NCI-H1105 (cell line): ENCODE measurements around the gene TFF2.

Experiments used
- DNase-seq: peaks from one replicate; lab custom pipeline; 2025; lab: John Stamatoyannopoulos, UW

Gene TFF2

DNA sequence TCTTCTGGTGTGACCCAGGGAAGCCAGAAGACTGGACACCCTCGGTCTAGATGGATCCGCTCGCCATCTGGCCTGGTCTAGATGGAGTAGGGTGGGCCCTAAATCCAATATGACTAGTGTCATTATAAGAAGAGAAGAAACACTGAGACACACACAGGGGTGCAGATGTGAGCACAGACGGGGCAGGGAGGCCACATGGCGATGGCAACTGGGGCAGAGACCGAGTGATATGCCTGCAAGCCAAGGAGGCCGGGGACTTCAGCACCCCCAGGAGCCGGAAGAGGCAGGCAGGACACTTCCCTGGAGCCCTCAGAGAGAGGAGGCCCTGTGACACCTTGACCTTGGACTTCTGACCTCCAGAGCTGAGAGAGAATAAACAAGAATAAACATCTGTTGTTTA lies 30.0 kb downstream of the TFF2 start:
- DNase-seq = no peak

DNA sequence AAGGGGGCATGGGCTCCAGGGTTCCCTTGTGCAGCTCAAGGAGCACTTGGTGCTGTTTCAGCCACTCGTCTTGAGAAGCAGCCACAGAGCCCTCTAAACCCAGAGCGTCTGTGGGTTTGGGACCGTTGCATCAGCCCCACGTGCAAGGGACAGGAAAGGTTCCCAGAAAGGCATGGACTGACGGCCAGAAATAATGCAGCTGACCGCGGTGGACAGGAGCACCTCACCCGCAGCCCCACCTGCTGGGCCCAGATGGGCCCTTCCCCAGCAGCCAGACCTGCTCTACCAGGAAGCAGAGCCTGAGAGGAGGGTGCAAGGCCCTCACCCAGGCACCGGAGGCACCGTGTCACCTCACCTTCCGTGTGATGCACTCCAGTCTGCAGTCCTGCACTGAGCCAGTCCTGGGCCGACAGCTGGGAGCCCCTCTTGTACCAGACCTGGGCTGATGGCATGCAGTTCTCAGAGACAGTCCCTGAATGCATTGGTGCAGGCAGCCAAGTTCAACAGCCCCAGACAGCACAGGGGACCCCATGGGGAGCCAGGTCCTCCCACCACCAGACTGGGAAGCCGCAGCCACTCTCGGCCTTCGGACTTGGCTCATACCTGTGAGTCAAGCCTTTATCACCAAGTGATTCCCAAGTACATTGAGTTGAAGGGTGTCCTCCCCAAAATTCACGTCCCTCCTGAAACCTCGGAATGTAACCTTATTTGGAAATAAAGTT lies 30.8 kb downstream of the TFF2 start:
- DNase-seq = no peak

DNA sequence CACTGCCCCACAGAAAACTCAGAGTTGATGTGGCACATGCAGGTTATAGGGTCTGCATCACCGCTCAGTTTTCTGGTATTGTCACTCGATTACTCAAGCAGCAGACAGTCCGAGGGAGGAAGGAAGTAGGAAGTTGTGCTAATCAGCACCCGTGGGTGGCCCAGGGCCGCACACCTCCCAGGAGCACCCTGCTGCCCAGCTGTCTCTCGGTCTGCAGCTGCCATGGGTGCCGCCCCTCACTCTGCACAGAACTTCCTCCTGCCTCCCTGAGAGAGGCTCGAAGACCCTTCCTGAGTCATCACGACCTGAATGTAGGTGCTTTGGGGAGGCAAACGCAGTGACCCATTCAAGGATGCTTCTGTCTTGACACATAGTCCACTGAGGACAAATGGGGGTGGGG lies 31.4 kb downstream of the TFF2 start:
- DNase-seq = no peak

- DNase-seq = no peak
These were observed 32.7 kb downstream of the TFF2 start for GRCh38 chr21:42317826-42318746.

- no peak for DNase-seq
These were observed 33.5 kb downstream of the TFF2 start for GRCh38 chr21:42317341-42317741.

DNA sequence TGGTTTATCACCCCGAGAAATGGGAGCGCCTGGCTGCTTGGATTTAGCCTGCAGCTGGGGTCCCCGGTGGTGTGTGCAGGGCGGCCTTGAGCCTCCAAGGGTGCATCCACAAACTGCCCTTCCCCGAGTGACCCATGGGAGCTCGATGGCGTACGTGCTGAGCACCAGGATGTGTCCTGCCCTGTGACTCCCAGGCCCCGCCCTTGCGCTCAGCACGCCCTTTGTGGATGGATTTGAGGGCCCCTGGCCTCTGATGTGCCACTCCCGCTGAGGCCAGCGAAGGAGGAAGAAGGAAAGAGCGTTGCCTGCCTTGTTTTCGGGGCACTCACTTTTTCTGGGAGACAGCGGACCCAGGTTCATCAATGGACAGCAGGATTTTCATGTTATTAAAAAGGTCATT lies 33.9 kb downstream of the TFF2 start:
- no peak for DNase-seq

GRCh38 chr21:42315296-42315891 lies 35.4 kb downstream of the TFF2 start, which contains the start of gene TFF3:
TFF3 (minus strand) TSS chr21:42315409; CDS start chr21:42315374, 35 bp downstream.
- peak; percentile 89 for DNase-seq

DNA sequence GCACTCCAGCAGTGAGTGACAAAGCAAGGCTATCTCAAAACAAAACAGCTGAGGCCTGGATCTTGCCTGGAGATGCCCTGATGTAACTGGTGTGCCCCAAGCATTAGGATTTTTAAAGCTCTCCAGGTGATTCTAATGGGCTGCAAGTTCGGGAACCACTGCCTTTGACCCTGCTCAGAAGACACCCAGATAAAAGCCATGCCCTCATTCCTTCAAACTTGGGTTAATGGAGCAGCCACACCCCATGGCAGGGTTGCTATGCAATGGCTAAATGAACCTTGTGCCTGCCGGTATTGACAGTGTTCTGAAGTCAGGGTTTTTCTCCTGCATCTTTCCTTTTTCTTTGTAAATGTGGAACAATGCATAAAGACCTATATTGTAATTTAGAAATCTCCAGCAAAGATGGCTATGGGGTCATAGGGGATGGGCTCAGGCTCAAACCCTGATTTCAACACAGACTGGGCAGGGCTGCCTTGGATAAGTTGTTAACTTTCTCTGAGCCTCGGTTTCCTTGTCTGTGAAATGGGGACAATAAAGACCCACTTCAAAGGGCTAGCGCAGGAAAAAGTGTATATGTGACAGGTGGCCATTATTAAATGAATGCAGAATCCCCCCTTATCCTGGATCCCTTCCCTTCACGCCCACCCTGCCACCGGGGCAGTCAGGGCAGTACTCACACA lies 36.0 kb downstream of the TFF2 start:
- DNase-seq = no peak

GRCh38 chr21:42313501-42313969 lies 37.3 kb downstream of the TFF2 start:
- DNase-seq = peak; percentile 32

DNA sequence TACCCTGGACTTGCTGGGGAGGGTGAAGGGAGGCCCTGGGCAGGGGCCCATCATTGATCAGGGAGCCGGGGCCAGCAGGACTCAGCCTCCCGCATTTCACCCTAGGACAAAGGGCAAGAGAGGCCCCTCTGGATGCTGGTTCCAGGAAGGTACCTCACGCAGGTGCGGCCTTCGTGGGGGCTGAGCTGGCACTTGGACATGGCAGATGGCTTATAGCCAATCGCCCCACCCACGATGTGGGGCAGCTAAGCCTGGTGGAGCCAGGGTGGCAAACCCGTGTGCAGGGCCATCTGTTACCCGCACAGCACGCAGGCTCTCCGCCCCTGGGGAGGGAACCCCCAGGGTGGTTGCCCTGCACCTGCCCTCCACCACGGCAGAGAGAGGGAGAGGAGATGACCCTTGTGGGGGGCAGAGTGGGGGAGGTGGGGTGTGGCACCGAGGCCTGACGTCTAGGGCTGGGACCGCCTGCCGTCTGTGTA lies 38.1 kb downstream of the TFF2 start:
- no peak for DNase-seq

GRCh38 chr21:42311816-42312625 lies 38.8 kb downstream of the TFF2 start:
- DNase-seq = no peak

DNA sequence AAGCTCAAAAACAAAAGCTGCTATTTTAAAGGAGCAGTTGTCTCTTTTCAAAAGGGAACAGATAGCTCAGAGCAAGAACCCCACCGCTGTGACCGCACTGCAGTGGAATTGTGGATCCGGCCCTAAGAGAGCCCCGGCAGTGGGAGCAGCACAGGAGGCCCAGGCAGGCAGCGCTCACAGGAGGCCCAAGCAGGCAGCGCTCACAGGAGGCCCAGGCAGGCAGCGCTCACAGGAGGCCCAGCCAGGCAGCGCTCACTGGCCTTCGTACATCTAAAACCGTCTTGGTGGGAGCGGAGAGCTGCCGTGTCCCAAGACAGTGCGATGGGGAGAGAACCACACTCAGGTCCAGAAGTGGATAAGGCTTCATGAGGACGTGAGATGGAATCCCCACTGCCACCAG lies 39.6 kb downstream of the TFF2 start:
- no peak for DNase-seq

DNA sequence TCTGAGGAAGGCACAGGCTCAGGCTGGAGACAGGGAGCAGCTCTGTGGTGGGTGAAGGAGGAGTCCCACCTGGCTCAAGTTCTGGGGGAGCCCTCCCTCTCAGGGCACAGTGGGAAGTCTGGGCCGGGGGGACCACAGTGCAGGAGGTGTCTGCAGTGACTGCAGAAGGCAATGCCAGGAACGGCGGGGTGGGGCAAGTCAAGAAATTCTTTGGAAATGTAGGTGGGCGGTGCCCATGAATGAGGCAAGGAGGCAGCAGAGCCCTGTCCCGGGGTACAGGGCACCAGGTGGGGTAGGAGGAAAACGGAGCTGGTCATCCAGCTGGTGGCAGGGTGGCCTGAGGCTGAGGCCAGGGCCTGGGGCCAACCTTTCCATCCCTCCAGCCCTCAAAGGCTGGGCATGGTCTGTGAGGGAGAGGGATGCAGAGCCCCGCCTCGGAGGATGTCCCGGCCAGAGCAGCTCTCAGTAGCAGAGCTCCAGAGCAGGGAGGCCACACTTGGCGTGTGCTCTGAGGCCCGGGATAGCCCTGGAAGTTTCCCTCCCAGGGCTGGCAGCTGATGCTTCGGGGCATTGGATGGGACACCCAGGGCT lies 40.3 kb downstream of the TFF2 start:
- no peak for DNase-seq

DNA sequence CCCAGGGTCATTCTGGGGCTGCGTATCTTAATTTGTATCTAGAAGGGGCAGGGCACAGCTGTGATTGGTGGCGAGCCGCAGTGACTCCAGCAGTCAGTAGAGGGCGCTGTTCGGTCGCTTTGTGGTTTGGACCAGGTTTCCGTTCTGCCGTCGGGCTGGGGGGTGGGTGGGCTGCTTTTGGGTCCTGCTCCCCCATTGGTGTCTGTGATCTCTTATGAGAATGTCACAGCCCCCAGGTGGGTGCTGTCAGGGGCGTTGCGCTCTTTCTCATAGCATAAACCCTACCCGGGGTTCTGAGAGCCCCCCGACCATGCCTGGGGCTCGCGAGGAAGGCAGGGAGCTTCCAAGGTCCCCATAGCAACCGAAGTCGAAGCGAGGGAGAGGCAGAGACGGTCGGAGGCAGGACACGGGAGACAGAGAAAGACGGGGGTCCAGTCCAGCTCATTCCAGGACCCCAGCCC lies 41.0 kb downstream of the TFF2 start:
- DNase-seq = peak; percentile 57

- no peak for DNase-seq
These were observed 41.7 kb downstream of the TFF2 start for GRCh38 chr21:42308914-42309752.

DNA sequence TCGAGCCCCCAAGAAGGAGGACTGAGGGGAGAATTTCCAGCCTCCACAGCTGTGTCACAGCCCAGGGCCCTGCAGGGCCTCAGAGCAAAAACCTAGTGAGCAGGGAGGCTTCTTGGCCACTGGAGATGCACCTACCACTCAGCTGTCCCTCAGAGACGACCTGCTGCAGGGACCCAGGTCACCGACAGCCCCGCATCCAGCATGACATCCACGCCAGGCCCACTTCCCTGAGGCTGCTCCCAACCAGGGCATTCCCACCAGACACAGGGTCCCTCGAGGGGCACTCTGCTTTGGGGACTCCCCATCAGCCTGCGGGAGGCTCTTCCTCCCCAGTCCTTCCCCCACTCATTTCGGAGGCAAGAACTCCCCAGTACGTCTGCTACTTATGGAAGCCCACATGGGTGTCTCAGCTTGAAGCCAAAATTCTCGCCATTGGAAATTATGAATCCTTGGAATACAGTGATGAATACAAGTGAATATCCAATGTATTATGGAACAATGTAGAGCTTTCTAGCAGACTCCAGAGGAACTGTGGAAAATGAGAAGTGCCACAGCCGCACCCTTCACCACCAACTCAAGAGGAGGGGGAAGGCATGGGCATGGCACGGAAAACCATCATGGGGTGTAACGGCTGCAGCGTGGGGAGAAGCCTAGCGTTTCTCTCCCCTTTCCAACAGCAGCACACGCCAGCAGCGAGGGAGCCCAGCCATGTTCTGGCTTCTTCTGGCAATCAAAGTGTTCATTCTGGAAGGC lies 42.5 kb downstream of the TFF2 start:
- DNase-seq = no peak

DNA sequence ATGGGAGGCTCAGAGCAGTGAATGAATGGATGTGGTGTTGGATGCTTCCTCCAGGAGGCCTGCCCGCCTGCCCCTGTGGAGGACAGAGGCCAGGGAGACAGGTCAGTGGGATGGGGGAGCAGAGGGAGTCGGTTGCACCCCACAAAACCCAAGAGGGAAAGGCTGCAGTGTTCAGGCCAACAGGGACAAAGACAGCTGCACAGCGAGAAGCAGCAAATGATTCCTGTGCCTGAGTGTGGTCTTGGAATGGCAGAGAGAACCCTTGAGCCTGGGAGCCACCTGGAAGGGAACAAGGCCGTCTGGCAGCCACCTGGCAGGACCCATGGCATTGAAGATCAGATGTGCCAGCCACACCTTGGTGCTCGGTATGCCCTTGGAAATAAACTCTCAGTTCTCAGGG lies 43.7 kb downstream of the TFF2 start:
- DNase-seq = no peak

DNA sequence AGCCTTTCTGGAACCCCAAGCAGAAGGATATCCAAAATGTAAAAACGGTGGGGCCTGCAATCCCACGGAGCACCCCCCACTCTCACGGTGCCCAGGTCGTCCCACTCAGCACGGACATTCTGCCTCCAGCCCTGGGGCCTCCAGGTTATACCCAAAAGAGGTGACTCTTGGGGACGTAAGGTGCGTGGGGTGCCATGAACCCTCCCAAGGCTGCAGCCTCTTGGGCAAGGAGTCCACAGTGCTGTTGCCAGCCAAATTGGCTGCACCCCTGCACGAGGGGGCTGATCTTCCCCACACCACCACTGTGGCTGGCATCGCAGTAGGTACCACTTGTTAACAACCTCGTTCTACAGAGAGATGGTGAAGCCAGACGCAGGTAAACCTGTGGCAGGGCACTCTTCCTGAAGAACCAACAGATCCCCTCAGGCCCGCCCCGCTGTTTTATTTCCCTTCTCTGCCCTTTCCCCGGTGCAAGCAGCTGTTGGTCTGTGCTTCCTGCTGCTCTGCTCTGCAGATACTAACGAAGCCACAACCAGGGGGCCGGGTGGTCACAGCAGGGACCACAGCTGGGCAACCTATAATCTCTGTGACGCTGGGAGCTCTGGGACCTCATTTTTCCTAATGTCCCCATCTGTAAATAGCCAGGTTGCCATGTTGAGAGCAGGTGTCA lies 44.3 kb downstream of the TFF2 start:
- DNase-seq = no peak
